Umbilical cord (tissue), 2 donors: ENCODE results near the gene POLR2A. TPM values are rescaled to one million over a fixed set of nuclear protein-coding genes. Genes with fewer than 3 reads are reported as not detected.

Source experiments
- DNase-seq: peaks from one replicate; pipeline ENCODE4 v3.0.0-alpha.2; 2015; ENCODE audit warnings: low spot score
- total RNA-seq: library from RNA; depleted of rRNA; stranded (reverse); fragments of >200 nt; gene quantifications from one replicate; pipeline ENCODE4 v1.2.3, GENCODE V29; 2014; ENCODE audit warnings: low replicate concordance; ENCODE audit not compliant: insufficient read depth

Gene POLR2A
- total RNA-seq = 40.7 TPM

DNA sequence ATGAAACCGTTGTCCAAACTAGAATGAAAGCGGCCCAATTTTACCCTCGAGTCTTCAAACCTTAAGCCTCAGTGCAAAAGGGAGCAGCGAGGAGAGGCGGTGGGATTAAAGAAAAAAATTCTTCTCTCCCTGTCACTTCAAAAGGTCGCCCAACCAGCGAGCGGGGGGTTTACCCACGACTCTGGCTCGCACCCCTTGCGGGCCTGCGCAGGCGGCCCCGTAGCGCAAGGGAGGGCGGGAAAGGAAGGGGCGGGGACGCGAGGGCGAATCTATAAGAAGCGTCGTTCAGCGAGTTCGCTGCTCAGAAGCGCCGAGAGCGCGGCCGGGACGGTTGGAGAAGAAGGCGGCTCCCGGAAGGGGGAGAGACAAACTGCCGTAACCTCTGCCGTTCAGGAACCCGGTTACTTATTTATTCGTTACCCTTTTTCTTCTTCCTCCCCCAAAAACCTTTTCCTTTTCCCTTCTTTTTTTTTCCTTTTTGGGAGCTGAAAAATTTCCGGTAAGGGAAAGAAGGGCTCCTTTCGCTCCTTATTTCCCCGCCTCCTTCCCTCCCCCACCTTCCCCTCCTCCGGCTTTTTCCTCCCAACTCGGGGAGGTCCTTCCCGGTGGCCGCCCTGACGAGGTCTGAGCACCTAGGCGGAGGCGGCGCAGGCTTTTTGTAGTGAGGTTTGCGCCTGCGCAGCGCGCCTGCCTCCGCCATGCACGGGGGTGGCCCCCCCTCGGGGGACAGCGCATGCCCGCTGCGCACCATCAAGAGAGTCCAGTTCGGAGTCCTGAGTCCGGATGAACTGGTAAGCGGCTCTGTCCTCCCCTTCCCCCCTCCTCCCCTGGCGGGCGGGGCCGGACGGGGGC lies at the start of gene POLR2A:
POLR2A (plus strand) TSS at position 300 of the 852 bp plus-strand sequence.
- DNase-seq = peak; percentile 99

DNA sequence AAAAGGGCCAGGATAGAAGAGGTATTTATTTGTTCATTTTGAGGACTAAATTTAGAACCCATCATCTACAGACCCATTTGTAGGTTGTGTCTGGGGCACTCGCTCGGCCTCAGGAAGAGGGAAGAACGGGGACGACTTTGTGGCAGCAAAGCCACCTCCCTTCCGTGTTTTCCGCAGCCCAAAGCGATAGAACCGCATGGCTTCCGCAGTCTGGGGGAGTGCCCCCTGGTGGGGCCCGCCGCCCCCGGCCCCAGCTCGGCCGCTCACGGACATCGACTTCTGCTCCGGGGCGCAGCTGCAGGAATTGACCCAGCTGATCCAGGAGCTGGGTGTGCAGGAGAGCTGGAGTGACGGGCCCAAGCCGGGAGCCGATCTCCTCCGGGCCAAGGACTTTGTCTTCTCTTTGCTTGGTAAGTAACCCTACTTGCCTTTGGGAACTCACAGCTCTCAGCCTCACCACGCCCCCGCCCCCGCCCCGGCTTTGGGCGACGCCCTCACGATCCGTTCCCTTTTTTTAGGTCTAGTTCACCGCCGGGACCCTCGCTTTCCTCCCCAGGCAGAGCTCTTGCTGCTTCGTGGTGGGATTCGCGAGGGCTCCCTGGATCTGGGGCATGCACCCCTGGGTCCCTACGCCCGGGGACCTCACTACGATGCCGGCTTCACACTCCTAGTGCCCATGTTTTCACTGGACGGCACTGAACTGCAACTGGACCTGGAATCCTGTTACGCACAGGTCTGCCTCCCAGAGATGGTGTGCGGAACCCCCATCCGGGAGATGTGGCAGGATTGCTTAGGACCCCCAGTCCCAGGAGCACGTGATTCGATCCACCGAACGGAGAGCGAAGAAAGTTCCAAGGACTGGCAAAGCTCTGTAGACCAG lies 48.2 kb upstream of the POLR2A start:
- DNase-seq = no peak

DNA sequence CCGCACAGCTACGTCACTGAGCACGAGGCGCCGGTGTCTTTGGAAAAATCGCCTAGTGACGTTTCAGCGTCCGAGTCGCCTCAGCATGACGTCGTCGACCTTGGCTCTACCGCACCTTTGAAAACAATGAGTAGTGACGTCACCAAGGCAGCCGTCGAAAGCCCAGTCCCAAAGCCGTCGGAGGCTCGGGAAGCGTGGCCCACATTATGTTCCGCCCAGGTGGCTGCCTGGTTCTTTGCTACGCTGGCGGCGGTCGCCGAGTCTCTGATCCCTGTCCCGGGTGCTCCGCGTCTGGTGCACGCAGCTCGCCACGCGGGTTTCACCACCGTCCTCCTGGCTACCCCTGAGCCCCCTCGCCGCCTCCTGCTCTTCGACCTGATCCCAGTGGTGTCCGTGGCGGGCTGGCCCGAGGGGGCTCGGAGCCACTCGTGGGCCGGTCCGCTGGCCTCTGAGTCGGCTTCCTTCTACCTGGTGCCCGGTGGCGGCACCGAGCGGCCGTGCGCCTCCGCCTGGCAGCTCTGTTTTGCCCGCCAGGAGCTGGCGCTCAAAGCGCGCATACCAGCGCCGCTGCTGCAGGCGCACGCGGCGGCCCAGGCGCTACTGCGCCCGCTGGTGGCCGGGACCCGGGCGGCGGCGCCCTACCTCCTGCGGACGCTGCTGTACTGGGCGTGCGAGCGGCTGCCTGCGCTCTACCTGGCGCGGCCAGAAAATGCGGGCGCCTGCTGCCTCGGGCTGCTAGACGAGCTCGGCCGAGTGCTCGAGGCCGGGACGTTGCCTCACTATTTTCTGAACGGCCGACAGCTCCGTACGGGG lies 47.4 kb upstream of the POLR2A start:
- DNase-seq = peak; percentile 78

DNA sequence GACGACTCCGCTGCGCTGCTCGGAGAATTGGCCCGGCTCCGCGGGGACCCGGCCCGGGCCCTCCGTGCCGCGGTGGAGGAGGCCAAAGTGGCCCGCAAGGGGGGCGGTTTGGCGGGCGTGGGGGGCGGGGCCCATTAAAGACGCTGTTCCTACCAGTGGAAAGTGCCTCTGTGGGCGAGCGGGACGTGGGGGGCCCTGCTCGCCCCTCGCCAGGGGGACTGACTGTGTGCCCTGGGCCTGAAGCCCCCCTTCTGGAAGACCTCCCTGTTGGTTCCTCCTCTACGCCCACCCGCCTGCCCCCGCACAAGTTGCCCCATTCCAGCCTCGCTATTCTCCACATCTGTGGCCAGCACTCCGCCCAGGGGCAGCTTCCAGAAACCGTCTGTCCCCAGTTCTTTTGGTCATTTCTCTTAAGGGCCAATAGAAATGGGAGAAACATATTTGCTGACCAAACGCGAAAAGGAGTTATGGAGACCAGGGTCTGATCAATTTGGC lies 46.8 kb upstream of the POLR2A start:
- DNase-seq = no peak

DNA sequence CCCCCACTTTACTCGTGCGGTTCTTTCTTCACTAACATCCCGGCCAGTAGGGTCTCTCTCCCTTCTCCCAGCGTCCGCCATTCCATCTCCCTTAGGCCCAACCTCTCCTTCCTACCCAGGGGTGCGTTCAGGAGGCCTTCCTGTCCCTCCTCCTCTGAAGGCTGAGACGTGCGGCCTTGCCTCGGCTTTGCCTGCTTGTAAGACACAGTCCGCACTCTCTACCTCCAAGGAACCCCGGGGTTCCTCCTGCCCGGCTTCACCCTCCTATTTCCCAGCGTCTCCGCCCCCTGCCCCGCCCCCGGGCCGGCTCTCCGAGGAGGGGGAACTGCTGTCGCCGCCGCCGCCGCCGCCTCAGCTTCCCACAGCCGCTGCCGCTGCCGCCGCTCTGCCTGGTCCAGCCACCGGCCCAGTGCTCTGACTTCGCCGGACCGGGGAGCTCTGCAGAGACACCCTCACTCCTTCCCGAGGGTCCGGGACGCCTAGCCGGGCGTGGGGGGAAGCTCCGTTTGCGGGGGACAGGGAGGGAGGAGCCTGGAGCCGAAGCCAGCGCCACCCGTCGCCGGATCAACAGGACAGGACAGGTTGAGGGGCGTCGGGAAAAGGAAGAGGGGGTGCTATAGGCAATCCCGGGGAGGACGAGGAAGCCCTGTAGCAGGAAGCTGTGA lies 46.1 kb upstream of the POLR2A start:
- DNase-seq = peak; percentile 77

DNA sequence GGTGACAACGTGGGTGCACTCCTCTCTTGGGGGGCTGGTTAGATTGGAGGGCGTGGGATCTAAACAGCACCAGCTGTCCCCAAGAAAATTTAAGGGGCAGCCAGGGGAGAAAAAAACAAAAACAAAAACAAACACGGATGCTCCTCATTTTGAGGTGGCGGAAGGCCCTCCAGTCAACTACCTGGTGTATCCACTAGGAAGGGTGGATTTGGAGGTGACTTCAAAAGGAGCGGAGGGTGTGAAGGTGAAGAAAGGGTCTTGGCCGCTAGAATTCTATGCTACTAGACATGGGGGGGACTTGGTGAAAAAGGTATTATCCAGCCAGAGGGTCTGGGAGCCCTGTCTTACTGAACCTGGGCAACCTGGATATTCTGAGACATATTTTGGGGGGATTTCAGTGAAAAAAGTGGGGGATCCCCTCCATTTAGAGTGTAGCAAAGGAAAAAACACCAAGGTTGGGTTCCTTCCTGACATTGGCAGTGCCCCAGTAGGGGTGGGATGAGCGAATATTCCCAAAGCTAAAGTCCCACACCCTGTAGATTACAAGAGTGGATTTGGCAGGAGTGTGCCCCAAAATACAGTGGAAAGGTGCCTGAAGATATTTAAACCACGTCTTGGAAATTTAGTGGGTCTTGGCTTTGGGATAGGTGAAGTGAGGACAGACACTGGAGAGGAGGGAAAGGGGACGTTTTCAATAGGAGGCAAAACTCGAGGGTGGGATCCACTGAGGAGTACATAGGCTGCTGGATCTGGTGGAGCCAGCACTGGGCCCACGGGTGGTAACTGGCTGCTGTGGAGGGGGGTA lies 45.3 kb upstream of the POLR2A start:
- no peak for DNase-seq

DNA sequence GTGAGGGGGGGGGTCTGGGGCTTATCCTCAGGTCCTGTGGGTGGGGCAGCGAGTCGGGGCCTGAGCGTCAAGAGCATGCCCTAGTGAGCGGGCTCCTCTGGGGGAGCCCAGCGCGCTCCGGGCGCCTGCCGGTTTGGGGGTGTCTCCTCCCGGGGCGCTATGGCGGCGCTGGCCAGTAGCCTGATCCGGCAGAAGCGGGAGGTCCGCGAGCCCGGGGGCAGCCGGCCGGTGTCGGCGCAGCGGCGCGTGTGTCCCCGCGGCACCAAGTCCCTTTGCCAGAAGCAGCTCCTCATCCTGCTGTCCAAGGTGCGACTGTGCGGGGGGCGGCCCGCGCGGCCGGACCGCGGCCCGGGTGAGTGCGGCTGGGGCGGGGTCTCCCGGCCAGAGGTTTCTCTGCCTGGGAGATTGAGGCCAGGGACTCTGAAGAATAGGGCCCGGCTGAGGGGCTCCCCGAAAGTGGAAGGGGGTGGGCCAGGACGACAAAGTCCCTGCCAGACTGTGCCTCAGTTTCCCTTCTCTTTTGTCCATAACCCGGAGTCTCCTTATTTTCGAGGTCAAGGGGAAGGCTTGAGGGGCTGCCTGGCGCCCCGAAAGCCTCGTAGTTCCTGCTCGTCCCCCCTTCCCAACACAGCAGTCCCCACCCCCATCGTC lies 44.6 kb upstream of the POLR2A start, which contains the start of gene FGF11:
FGF11 (plus strand) TSS at position 51 of the 651 bp plus-strand sequence; CDS start at position 160, 109 bp downstream.
- no peak for DNase-seq

DNA sequence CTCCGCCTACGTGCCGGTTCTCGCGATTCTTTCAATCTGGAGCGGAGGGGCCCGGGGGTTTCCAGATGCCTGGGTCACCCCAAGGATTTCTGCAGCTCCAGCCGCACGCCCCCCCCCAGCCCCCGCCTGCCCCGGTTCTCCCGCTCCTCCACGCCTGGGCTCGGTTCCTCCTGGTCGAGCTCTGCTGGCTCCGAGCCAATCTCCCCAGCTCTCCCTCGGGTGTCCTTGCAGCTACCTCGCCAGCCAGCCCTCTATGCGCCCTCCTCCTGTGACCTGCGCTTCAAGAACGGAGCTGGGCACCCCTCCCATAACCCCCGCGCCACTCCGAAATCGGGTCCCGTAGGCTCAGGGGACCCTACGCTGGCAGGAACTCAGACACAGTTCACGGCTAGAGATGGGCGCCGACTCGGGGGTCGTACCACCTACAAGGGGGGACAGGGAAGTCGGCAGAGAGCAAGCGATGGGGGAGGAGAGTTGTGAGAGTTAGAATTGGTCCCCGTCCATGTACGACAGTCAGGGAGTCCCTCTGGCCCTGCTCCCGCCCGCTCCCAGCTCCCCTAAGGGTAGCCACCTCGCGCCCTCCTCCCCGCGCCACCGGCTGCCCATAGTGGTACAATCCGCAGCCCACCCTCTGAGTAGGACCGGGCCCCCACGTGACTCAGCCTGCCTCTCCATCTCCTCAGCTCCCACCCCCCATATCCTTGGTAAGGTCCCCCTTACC lies 43.9 kb upstream of the POLR2A start:
- DNase-seq = peak; percentile 58

DNA sequence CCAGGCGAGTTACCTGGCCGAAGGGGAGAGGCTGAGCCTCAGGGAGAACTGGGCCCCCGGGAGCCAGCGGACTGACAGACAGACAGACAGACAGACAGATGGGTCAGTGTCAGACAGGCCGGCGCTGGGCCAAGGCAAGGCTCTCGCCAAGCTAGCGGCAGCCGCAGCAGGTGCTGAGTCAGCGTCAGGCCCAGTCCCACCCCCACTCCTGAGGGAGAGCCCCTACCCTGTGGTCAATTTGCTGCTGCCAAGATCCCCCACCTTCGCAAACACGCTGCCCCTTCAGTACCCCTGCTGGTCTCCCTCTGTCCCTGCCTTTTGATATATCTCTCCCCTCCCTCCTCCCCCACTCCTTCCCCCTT lies 43.4 kb upstream of the POLR2A start:
- no peak for DNase-seq

DNA sequence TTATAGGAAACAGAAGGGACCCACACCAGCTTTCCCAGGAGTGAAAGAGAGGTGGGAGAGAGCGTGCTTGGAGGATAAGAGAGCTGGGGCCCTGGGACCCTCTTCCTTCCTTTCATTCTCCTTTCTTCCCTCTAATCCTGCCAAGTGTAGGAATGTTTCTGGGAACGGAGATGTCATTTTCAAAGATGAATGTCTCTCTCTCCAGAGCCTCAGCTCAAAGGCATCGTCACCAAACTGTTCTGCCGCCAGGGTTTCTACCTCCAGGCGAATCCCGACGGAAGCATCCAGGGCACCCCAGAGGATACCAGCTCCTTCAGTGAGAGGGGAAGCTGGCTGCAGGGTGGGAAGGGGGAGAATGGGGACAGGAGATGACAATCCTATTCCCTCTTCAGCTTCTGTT lies 42.9 kb upstream of the POLR2A start:
- no peak for DNase-seq

DNA sequence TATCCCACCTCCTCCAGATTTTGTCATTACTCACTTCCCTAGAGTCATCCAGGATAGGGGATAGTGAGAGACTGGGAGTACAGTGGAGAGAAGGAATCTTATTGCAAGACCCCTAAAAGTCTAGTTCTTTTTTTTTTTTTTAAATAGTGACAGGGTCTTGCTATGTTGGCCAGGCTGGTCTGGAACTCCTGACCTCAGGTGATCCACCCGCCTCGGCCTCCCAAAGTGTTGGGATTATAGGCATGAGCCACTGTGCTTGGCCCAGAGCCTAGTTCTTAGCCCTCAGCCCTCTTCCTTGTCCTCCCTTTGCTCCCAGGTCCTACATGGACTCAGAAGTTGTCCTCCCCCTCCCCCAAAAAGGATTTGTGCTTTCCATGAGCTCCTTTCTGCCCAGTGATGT lies 42.0 kb upstream of the POLR2A start:
- no peak for DNase-seq

DNA sequence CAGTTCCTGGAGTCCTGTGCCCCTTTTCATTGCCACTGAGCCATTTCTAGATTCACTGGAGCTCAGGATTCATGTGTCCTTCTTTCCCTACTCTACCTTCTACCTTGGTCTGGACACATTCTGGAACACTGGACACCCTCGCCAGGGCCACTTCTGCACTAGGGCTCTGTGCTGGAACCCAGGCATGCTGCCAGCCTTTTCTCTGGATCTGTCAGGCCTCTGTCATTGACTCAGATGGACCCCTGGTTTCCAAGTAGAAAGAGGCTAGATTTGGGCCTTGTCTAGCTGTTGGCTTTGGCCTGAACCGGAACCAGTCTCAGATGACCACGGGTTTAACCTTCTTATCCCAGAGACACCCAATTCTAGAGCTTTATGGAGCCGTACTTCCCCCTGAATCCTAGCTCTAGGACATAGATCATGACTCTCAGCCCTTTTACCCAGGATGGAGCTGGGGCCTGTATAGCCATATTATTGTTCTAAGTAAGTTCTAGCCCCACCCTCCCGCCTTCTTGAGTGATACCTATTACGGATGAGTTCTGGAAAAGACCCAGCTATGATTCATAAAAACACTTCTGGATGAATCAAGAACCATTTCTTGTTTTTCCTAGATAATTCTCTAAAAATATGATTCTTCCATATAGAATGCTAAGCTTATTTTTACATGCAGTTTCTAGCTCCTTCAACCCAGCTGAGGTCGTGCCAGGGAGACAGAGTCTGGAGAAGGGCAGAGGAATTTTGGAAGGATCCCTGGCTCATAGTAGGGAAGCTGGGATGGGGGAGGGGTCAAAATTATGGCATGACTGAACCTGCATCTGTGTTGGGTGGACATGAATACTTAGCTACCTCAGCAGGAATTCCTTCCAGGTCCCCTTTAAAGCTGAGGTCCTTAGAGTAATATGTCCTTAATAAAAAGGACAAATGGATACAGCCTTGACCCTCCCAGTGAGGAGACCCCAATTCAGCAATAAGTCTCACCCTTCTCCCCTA lies 40.4 kb upstream of the POLR2A start:
- no peak for DNase-seq

DNA sequence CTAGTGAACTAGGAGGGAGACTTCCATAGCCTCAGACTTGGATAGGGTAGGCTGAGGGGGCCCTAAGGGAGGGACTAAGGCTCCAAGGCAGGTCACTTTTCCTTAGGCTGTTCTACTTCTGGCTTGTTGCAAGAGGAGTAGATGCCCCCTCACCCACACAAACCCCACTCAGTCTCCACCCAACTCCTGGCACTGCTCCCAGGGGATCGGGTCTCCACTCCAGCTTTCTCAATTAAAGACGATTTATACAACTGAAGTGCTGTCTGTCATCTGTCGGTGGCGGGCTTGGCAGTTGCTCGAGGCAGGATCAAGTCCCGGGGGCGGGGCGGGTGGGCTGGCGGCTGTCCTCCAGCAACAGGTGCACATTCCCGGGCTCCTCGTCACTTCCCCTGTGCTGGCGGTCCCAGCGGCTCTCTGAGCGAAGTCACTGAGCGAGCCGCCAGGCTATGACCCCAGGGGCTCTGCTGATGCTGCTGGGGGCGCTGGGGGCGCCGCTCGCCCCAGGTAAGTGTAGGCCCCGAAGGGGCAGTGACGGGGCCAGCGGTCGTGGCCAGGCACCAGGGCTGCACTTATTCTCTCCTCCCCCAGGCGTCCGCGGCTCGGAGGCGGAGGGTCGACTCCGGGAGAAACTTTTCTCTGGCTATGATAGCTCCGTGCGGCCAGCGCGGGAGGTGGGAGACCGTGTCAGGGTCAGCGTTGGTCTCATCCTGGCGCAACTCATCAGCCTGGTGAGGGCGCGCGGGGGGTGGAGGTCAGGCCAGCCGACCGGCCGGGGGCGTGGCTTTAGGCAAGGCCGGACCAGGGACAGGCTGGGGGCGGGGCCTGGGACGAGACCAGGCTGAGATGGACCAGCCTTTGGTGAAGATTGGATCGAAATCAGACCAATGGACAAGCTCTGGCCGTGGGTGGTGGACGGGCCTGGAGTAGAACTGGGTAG lies 39.2 kb upstream of the POLR2A start, which contains the start of gene CHRNB1:
CHRNB1 (plus strand) TSS at position 380 of the 937 bp plus-strand sequence; CDS start at position 447, 67 bp downstream.
- no peak for DNase-seq

DNA sequence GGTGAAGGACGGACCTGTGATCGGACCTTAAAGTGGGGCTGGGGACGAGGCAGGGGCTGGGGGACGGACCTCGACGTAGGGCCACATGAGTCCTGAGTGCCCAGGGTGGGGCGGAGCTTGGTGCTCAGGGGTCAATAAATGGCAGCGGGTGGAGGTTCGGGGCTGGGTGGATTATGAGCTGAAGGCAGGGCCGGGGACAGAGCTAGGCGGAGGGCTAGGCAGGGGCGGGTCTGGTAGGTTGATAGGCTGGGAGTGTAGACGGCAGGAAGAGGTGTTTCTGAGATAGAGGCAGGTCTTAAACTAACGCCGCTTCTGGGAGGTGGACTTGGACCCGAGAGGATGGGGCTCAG lies 38.6 kb upstream of the POLR2A start:
- no peak for DNase-seq

DNA sequence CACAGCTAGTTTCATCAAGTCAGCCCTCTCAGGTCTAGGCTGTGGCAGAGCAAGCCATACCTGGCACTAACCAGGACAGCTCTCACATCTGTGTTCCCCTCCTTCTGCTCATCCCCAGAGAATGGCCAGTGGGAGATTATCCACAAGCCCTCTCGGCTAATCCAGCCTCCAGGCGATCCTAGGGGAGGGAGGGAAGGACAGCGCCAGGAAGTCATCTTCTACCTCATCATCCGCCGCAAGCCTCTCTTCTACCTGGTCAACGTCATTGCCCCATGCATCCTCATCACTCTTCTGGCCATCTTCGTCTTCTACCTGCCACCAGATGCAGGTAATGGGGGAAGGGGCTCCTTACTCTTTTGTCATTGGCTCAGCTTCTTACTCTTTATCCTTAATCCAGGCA lies 35.7 kb upstream of the POLR2A start:
- DNase-seq = no peak

DNA sequence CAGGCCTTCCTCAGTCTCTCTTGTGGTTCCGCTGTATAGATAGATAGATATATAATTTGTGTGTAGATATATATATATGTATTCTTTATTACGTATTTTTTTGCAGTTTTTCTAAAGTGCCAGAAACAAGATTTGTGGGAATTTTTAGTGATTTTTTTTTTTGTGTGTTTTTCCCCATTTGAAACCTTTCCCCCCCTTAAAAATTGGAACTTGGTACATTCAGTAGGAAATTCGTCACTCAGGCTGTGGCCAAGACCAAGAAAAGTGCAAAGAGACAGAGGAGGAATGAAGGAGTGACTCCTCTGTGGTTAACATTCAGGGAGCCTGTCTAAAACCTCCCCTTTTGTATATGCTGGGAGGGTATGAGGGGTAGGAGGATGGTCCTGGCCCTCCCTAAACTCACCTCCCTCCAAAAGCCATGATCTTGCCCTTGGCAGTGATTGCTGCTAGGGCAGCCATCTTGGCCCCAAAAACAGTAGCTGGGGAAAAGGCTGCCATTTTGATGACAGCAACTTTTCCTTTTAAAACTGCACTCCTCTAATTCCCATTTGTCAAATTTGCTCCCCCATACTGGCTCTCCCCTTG lies 24.1 kb upstream of the POLR2A start:
- DNase-seq = no peak
